GM12801 (cell line): ENCODE results near the gene COL2A1.

Experiments
- TF ChIP-seq, protein P1 (sequence below): IDR thresholded peaks from one replicate; pipeline ENCODE4 v1.5.1; 2011; ENCODE audit warnings: control low read depth; ENCODE audit not compliant: insufficient read length; ENCODE audit errors: extremely low read depth

The COL2A1 gene

GRCh38 chr12:47938093-47938492 is 66.2 kb downstream of the COL2A1 start:
- TF ChIP-seq, protein P1, sequence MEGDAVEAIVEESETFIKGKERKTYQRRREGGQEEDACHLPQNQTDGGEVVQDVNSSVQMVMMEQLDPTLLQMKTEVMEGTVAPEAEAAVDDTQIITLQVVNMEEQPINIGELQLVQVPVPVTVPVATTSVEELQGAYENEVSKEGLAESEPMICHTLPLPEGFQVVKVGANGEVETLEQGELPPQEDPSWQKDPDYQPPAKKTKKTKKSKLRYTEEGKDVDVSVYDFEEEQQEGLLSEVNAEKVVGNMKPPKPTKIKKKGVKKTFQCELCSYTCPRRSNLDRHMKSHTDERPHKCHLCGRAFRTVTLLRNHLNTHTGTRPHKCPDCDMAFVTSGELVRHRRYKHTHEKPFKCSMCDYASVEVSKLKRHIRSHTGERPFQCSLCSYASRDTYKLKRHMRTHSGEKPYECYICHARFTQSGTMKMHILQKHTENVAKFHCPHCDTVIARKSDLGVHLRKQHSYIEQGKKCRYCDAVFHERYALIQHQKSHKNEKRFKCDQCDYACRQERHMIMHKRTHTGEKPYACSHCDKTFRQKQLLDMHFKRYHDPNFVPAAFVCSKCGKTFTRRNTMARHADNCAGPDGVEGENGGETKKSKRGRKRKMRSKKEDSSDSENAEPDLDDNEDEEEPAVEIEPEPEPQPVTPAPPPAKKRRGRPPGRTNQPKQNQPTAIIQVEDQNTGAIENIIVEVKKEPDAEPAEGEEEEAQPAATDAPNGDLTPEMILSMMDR: no peak

GRCh38 chr12:47935184-47935583 is 69.1 kb downstream of the COL2A1 start:
- TF ChIP-seq, protein P1: no peak

DNA sequence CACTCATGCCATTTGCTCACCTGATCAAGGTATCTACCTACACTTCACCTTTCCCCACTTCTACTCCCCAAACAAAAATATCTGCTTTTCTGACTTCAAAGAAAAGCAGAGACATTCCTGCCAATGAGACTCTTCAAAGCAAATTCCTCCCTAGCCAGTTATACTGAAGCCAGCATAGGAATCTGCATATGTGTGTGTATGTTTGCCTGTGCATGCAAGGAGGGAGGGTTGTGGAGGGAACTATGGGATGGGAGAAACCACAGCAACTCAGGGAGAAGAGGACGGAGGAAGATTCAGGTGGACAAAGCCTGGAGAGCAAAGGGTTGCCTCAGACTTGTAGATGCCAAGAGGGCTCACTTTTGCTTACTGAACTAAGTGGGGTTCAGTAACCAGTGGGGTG is 73.1 kb downstream of the COL2A1 start:
- TF ChIP-seq, protein P1: no peak

GRCh38 chr12:47930634-47931033 is 73.6 kb downstream of the COL2A1 start:
- TF ChIP-seq, protein P1: no peak

GRCh38 chr12:47927346-47927745 is 76.9 kb downstream of the COL2A1 start:
- TF ChIP-seq, protein P1: no peak
